Stimulated activated CD8-positive, alpha-beta memory T cell treated with anti-CD3 and anti-CD28 coated beads, Interleukin-4, amount 100 ng/mL, for 48 hours (primary cell): ENCODE measurements around the gene SFTA2.
A peak's percentile ranks its signal among the peaks of the same experiment; 100 is the strongest.
"Not testable (repeated sequence)": the region's sequence is repeated elsewhere in the genome, so short reads cannot be mapped to it uniquely, and the experiment has no call there.

Experiments used
- DNase-seq: peaks from one replicate; pipeline ENCODE4 v3.0.0-alpha.2; 2020

SFTA2 gene

GRCh38 chr6:30908700-30909099 lies 23.3 kb downstream of the SFTA2 start:
- DNase-seq = no peak

- DNase-seq = peak; percentile 95
These were observed 24.0 kb downstream of the SFTA2 start, which contains the start of gene GTF2H4 for GRCh38 chr6:30907758-30908591. Gene GTF2H4, plus strand, starts transcription at chr6:30908207.

GRCh38 chr6:30907290-30907757 lies 24.6 kb downstream of the SFTA2 start:
- DNase-seq = not testable (repeated sequence)

GRCh38 chr6:30903236-30903635 lies 28.7 kb downstream of the SFTA2 start:
- no peak for DNase-seq

GRCh38 chr6:30902709-30903108 lies 29.3 kb downstream of the SFTA2 start:
- no peak for DNase-seq

GRCh38 chr6:30902196-30902595 lies 29.8 kb downstream of the SFTA2 start:
- not testable (repeated sequence) for DNase-seq

- no peak for DNase-seq
These were observed 30.5 kb downstream of the SFTA2 start for GRCh38 chr6:30901436-30901835.

GRCh38 chr6:30900863-30901417 lies 31.0 kb downstream of the SFTA2 start:
- DNase-seq = no peak

GRCh38 chr6:30898750-30899360 lies 33.1 kb downstream of the SFTA2 start:
- DNase-seq = no peak

- DNase-seq = no peak
These were observed 34.1 kb downstream of the SFTA2 start for GRCh38 chr6:30897882-30898281.

GRCh38 chr6:30896541-30896940 lies 35.4 kb downstream of the SFTA2 start:
- no peak for DNase-seq

GRCh38 chr6:30895343-30895742 lies 36.6 kb downstream of the SFTA2 start:
- no peak for DNase-seq

- no peak for DNase-seq
These were observed 37.0 kb downstream of the SFTA2 start for GRCh38 chr6:30894935-30895334.

- no peak for DNase-seq
These were observed 37.6 kb downstream of the SFTA2 start for GRCh38 chr6:30894381-30894780.

- DNase-seq = no peak
These were observed 38.3 kb downstream of the SFTA2 start for GRCh38 chr6:30893666-30894065.

- DNase-seq = no peak
These were observed 38.9 kb downstream of the SFTA2 start for GRCh38 chr6:30893001-30893591.

GRCh38 chr6:30891816-30892538 lies 40.0 kb downstream of the SFTA2 start:
- no peak for DNase-seq

- no peak for DNase-seq
These were observed 40.6 kb downstream of the SFTA2 start for GRCh38 chr6:30891450-30891723.

- no peak for DNase-seq
These were observed 41.1 kb downstream of the SFTA2 start for GRCh38 chr6:30890646-30891449.

- no peak for DNase-seq
These were observed 41.9 kb downstream of the SFTA2 start for GRCh38 chr6:30889921-30890645.

GRCh38 chr6:30889496-30889885 lies 42.5 kb downstream of the SFTA2 start:
- no peak for DNase-seq
